K562 (cell line): ENCODE results near the gene TBC1D7. TPM values are rescaled to one million over a fixed set of nuclear protein-coding genes. Genes with fewer than 3 reads are reported as not detected.

Experiments used
- ATAC-seq: fragments of 200-7000 bp; cut with Tn5 transposase; 3 replicates; pipeline ENCODE4 v1.9.1; 2020; ENCODE audit warnings: moderate library complexity
- BruUV-seq: library from RNA; stranded (reverse); fragments of 400-500 nt; replicated peaks from 2 replicates; lab custom pipeline; 2021; lab: Mats Ljungman, UMichigan
- CTCF ChIA-PET: fragments of 300-600 bp; formaldehyde crosslinking; extraction: SDS; loops from one replicate; lab custom pipeline; 2021; ENCODE audit warnings: low intra/inter-chr PET ratio; lab: Yijun Ruan, JAX
- POLR2A ChIA-PET: fragments of 300-600, 350-650 bp; sonication (Branson Sonifier 250); formaldehyde crosslinking; extraction: SDS; loops from one replicate; lab custom pipeline; 2021; ENCODE audit warnings: antibody characterized with exemption, inconsistent platforms; lab: Yijun Ruan, JAX
- DNase-seq, 4 experiments: peaks; one replicate each; pipeline versions ENCODE4 v3.0.0 to v3.0.0-alpha.2; 2011 to 2018; ENCODE audit warnings: low spot score in 3 of 4, mixed read lengths in 3 of 4; ENCODE audit errors: extremely low read depth in 1 of 4
- FAIRE-seq: peaks from 2 replicates; lab custom pipeline; 2011; peaks lifted over from hg19 to GRCh38; lab: Jason Lieb, UNC
- H2AFZ ChIP-seq: 2 replicates; pipeline ENCODE4 v1.6.0; 2011; ENCODE audit warnings: low read depth, low read length, control low read depth, inconsistent platforms
- H3K27ac ChIP-seq: fragments of 200-600 bp; 3 replicates; pipeline ENCODE4 v1.8.0; 2011; ENCODE audit warnings: low read depth, mild to moderate bottlenecking, control low read depth, inconsistent platforms, low read length, moderate library complexity, mixed read lengths; ENCODE audit errors: extremely low read depth
- H3K27me3 ChIP-seq, 2 experiments: fragments of 300-600 bp in 1 of 2; 2 replicates in 1 of 2; 3 replicates in 1 of 2; pipeline versions ENCODE4 v1.6.0 to v1.8.0; 2011; ENCODE audit warnings: inconsistent platforms in 2 of 2, low read length in 2 of 2, mild to moderate bottlenecking in 1 of 2, mixed read lengths in 1 of 2, moderate library complexity in 1 of 2; ENCODE audit not compliant: control insufficient read depth in 2 of 2, insufficient read depth in 2 of 2
- H3K36me3 ChIP-seq: fragments of 300-600 bp; 3 replicates; pipeline ENCODE4 v1.8.0; 2011; ENCODE audit warnings: mild to moderate bottlenecking, low read length, inconsistent platforms; ENCODE audit not compliant: control insufficient read depth, insufficient read depth
- H3K4me1 ChIP-seq, 2 experiments: fragments of 200-600 bp in 1 of 2; replicated peaks in 1 of 2; 2 replicates in 1 of 2; 3 replicates in 1 of 2; pipeline versions ENCODE4 v1.5.1 to v1.8.0; 2011; ENCODE audit warnings: inconsistent platforms in 2 of 2, low read length in 2 of 2, mild to moderate bottlenecking in 1 of 2, mixed read lengths in 1 of 2, moderate library complexity in 1 of 2; ENCODE audit not compliant: control insufficient read depth in 2 of 2, insufficient read depth in 2 of 2
- H3K4me2 ChIP-seq: 2 replicates; pipeline ENCODE4 v1.6.1; 2011; ENCODE audit warnings: low read length, control low read depth, inconsistent platforms, mixed read lengths; ENCODE audit not compliant: insufficient read depth
- H3K4me3 ChIP-seq: fragments of 200-600 bp; sonication (generic), shearing (Covaris generic); 2 replicates; pipeline ENCODE4 v1.5.1; 2016; ENCODE audit warnings: control low read depth, inconsistent platforms
- H3K79me2 ChIP-seq: fragments of 200-600 bp; 3 replicates; pipeline ENCODE4 v1.8.0; 2011; ENCODE audit warnings: low read length, inconsistent platforms; ENCODE audit not compliant: control insufficient read depth, insufficient read depth
- H3K9ac ChIP-seq, 2 experiments: 2 replicates each; pipeline versions ENCODE4 v1.6.0 to v1.6.1; 2011; ENCODE audit warnings: low read depth in 2 of 2, low read length in 2 of 2, control low read depth in 1 of 2, inconsistent platforms in 1 of 2, mild to moderate bottlenecking in 1 of 2, mixed read lengths in 1 of 2; ENCODE audit not compliant: insufficient read depth in 1 of 2
- H3K9me1 ChIP-seq: one replicate; pipeline ENCODE4 v1.6.0; 2011; ENCODE audit warnings: inconsistent platforms, mild to moderate bottlenecking, low read length, moderate library complexity; ENCODE audit not compliant: control insufficient read depth, insufficient read depth
- H3K9me3 ChIP-seq: replicated peaks from 2 replicates; pipeline ENCODE4 v1.5.1; 2011; ENCODE audit warnings: low read depth, low read length, inconsistent platforms; ENCODE audit not compliant: control insufficient read depth, insufficient read depth
- H4K20me1 ChIP-seq: replicated peaks from 2 replicates; pipeline ENCODE4 v1.6.1; 2011; ENCODE audit warnings: low read length, inconsistent platforms, mixed read lengths; ENCODE audit not compliant: control insufficient read depth, insufficient read depth
- CXXC5 ChIP-seq: fragments of 250-450 bp; sonication (Bioruptor Pico); IDR thresholded peaks from 2 replicates; pipeline ENCODE4 v1.8.0; 2022; ENCODE audit warnings: inconsistent platforms, mild to moderate bottlenecking, moderate library complexity
- JUND ChIP-seq, 2 experiments: IDR thresholded peaks; 2 replicates in 1 of 2; 3 replicates in 1 of 2; pipeline ENCODE4 v1.6.1; 2011; ENCODE audit warnings: borderline replicate concordance in 2 of 2, low read depth in 2 of 2, low read length in 2 of 2, improper control_type of control experiment in 1 of 2, missing biosample characterization in 1 of 2, missing genetic modification characterization in 1 of 2, missing genetic modification reagents in 1 of 2
- KDM4B ChIP-seq, 2 experiments: fragments of 450-650 bp in 1 of 2; sonication (generic) in 1 of 2; IDR thresholded peaks; 2 replicates each; pipeline ENCODE4 v1.6.1; 2016 to 2017; ENCODE audit warnings: borderline replicate concordance in 2 of 2, antibody characterized with exemption in 1 of 2, low read depth in 1 of 2, mild to moderate bottlenecking in 1 of 2
- KLF16 ChIP-seq: IDR thresholded peaks from 2 replicates; pipeline ENCODE4 v1.6.1; 2016; ENCODE audit warnings: antibody characterized with exemption
- MCM7 ChIP-seq, 2 experiments: fragments of 450-650 bp; IDR thresholded peaks; 2 replicates each; pipeline ENCODE4 v1.6.1; 2016 to 2018
- NR1H2 ChIP-seq: sonication (generic); formaldehyde crosslinking; IDR thresholded peaks from 2 replicates; pipeline ENCODE4 v1.4.0; 2020; ENCODE audit warnings: mild to moderate bottlenecking, missing genetic modification reagents
- PHF8 ChIP-seq: fragments of 200-600 bp; sonication (generic); IDR thresholded peaks from 2 replicates; pipeline ENCODE4 v1.6.1; 2012; ENCODE audit warnings: mixed run types, mild to moderate bottlenecking, inconsistent platforms, low read length, moderate library complexity, borderline replicate concordance
- REST ChIP-seq, 2 experiments: fragments of 450-650 bp; formaldehyde crosslinking in 1 of 2; IDR thresholded peaks; 2 replicates each; pipeline versions ENCODE4 v1.4.0 to v1.6.1; 2014 to 2020; ENCODE audit warnings: mild to moderate bottlenecking in 2 of 2, borderline replicate concordance in 1 of 2, low read depth in 1 of 2
- SIRT6 ChIP-seq: IDR thresholded peaks from one replicate; pipeline ENCODE4 v1.6.1; 2012; ENCODE audit warnings: low read depth, mild to moderate bottlenecking, control low read depth, inconsistent platforms, low read length, moderate library complexity
- ZBED1 ChIP-seq: IDR thresholded peaks from 2 replicates; pipeline ENCODE4 v1.6.1; 2014
- ZBTB7A ChIP-seq: IDR thresholded peaks from 2 replicates; pipeline ENCODE4 v1.6.1; 2011; ENCODE audit warnings: low read depth, mild to moderate bottlenecking, low read length, moderate library complexity, borderline replicate concordance; ENCODE audit not compliant: control insufficient read depth
- ZNF444 ChIP-seq: fragments of 250-450 bp; sonication (Bioruptor Pico); IDR thresholded peaks from 2 replicates; pipeline ENCODE4 v1.4.0; 2020; ENCODE audit warnings: mild to moderate bottlenecking, moderate library complexity
- WGBS: fragments of 100-300 bp; shearing (Covaris generic); methylation state at CpG from one replicate; pipeline ENCODE4 v1.1.6; 2016; ENCODE audit warnings: low coverage, mixed read lengths; ENCODE audit not compliant: insufficient coverage; ENCODE audit errors: missing lambda C conversion rate; 5-methylcytosine and 5-hydroxymethylcytosine counted together
- in situ Hi-C: fragments of 300-500 bp; cut with MboI; formaldehyde crosslinking; loops from 4 replicates; pipeline ENCODE4 v1.15.0; 2018; ENCODE audit warnings: inconsistent platforms, mixed read lengths
- intact Hi-C: fragments of 100-400 bp; cut with micrococcal nuclease; formaldehyde crosslinking; loops from 2 replicates; pipeline ENCODE4 v1.14.2; 2022
- polyA plus RNA-seq, 8 experiments: library from polyadenylated mRNA; depleted of rRNA in 4 of 8; stranded (reverse) in 5 of 8; unstranded in 3 of 8; fragments of >200 nt; fragmentation: Nextera tagmentation in 2 of 8; fragmentation: Illumina TruSeq in 1 of 8; extraction: Ambion mirVana in 2 of 8; extraction: Trizol in 1 of 8; gene quantifications; 2 replicates each; pipeline versions ENCODE4 v1.2.1 to v1.2.3, GENCODE V29; 2011 to 2014; ENCODE audit warnings: inconsistent platforms in 1 of 8, missing spikeins in 1 of 8
- total RNA-seq, 7 experiments: library from RNA; depleted of rRNA in 6 of 7; stranded (reverse); fragments of >200 nt in 6 of 7; fragmentation: Illumina TruSeq in 2 of 7; extraction: Trizol in 2 of 7; gene quantifications; 2 replicates each; pipeline versions ENCODE4 v1.2.1 to v1.2.3, GENCODE V29; 2011 to 2021; ENCODE audit warnings: low replicate concordance in 1 of 7
- TF ChIP-seq, protein P1 (sequence below): sonication (generic); IDR thresholded peaks from 2 replicates; pipeline ENCODE4 v1.6.1; 2016

Gene TBC1D7
- total and polyA plus RNA-seq, 9 of the 15 experiments (the other 6 are each of a cell fraction or from before 2014, with no cell fraction given): 49.4 to 107 (median 61.1) TPM

GRCh38 chr6:13298446-13298845 lies 29.9 kb downstream of the TBC1D7 start:
- Histone ChIP-seq H3K4me1 (peaks cover 7 to 13% of the 10 kb centered on the region in 2 experiments; a peak in 4 of 5 replicates), H3K4me2 (no peak overlapping the region), H3K9me3 (no peaks in the 10 kb centered on the region), H2AFZ (no peak overlapping the region), H3K4me3 (no peak overlapping the region), H4K20me1 (no peaks in the 10 kb centered on the region), H3K27ac (no peak overlapping the region), H3K27me3 (no peaks in the 10 kb centered on the region), H3K36me3 (peaks cover 42% of the 10 kb centered on the region), H3K9ac (no peak overlapping the region), H3K9me1 (no peaks in the 10 kb centered on the region), H3K79me2 (no peaks in the 10 kb centered on the region)
- ChIA-PET CTCF (no interaction called here), POLR2A (interaction anchor here (0.6 to 1.4 kb wide), 3 partner anchors 10 to 1384 kb away, joined by 3 read pairs; no protein-coding TSS in a partner anchor)
- in situ Hi-C loops (no loop called here), intact Hi-C loops (no loop called here)
- WGBS: 43% methylated on average over 3 of the region's 3 CpGs
- BruUV-seq: no TSS peak
- ATAC-seq: no peak
- no peak for FAIRE-seq
- DNase-seq: no peak
- TF ChIP-seq PHF8 (no peak), KDM4B (IDR thresholded peaks at IDR 0.05; ENCODE audit: borderline replicate concordance in 2 of 2, low read depth in 1 of 2) (no peak), MCM7 (IDR thresholded peaks at IDR 0.05) (no peak), ZBED1 (no peak), ZBTB7A (no peak), REST (IDR thresholded peaks at IDR 0.05; ENCODE audit: borderline replicate concordance) (no peak), REST (CRISPR knock-in tag; IDR thresholded peaks at IDR 0.05; ENCODE audit: low read depth) (no peak), CXXC5 (CRISPR knock-in tag) (no peak), SIRT6 (no peak), NR1H2 (no peak), ZNF444 (no peak), JUND (IDR thresholded peaks at IDR 0.05; ENCODE audit: borderline replicate concordance, low read depth, low read length) (no peak), JUND (tag; IDR thresholded peaks at IDR 0.05; ENCODE audit: borderline replicate concordance, low read depth, low read length) (no peak), KLF16 (no peak)
- TF ChIP-seq, protein P1, sequence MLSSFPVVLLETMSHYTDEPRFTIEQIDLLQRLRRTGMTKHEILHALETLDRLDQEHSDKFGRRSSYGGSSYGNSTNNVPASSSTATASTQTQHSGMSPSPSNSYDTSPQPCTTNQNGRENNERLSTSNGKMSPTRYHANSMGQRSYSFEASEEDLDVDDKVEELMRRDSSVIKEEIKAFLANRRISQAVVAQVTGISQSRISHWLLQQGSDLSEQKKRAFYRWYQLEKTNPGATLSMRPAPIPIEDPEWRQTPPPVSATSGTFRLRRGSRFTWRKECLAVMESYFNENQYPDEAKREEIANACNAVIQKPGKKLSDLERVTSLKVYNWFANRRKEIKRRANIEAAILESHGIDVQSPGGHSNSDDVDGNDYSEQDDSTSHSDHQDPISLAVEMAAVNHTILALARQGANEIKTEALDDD: no peak
